Measurements from ENCODE around the gene PALD1.

Gene PALD1

DNA sequence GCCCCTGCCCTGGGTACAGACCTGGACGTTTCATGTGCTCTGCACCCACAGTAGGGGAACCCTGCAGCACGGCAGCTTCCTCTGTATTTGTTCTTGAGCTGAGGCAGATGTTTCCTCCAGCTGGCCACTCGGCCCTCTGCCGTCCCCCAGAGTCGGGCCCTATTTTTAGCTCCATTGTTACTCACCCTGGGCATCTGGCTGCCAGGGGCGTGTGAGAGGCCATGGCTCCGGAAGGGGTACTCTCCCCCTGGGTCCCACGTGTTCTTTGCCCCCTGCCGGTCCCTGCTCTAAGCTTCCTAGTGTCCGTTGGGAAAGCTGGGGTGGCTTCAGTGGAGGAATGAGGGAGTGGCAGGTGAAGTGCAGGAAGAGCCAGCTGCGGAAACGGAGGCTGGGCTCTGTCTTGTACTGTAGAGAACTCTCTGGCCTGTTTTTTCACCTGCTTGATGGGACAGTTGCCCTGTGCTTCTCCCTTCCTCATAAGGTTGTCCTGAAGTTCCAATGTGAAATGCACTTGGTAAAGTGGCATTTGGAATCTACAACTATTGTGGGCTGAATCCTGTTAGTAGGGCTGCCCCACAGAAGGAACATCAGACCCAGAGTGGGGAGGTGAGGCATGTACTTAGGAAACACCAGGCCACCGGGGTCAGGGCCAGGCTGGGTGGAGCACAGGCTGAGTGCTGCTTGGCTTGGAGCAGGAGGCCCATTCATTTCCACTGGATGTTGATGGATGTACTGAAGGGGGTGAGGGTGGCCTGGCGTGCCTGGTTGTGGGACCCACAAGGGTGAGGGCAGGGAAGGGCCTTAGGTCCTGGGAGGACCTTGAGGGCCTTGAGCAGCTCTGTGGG, 30.6 kb downstream of the PALD1 start:
- no peak overlapping the region for H2AFZ ChIP-seq (ENCODE audit: low read length, unreplicated experiment)
- H3K27me3 ChIP-seq (ENCODE audit: insufficient read depth, low read length), result no peaks in the 10 kb centered on the region
- no peak overlapping the region for H3K4me3 ChIP-seq (ENCODE audit: low read depth, low read length)
- H3K27ac ChIP-seq (ENCODE audit: low read depth, low read length), result no peak overlapping the region
- no peaks in the 10 kb centered on the region for H3K36me3 ChIP-seq (ENCODE audit: insufficient read depth, low read length)
- no peaks in the 10 kb centered on the region for H3K4me1 ChIP-seq (ENCODE audit: control insufficient read depth, insufficient read depth, low read length, unreplicated experiment)
- H3K79me2 ChIP-seq (ENCODE audit: control insufficient read depth, insufficient read depth, low read length, unreplicated experiment), result no peaks in the 10 kb centered on the region

DNA sequence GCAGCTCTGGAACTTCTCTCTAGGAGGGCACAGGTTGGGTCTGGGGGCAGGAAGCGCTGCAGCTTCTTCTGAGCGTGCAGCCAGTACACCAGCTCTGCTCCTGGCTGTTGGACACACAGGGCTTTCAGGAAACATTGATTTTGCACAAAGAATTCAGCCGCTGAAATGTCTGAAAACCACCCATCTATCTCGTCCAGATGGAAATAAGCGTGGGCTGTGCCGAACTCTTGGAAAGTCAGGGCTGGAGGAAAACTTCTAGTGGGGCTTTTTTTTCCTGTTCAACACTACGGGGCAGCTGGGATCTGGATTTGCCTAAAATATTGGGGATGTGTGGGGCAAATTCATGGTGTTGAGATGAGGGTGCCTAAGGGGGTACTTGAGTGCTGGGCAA, 31.2 kb downstream of the PALD1 start:
- H3K4me1 ChIP-seq (ENCODE audit: control insufficient read depth, insufficient read depth, low read length, unreplicated experiment), result no peaks in the 10 kb centered on the region
- H2AFZ ChIP-seq (ENCODE audit: low read length, unreplicated experiment), result no peak overlapping the region
- no peak overlapping the region for H3K4me3 ChIP-seq (ENCODE audit: low read depth, low read length)
- no peaks in the 10 kb centered on the region for H3K27me3 ChIP-seq (ENCODE audit: insufficient read depth, low read length)
- H3K36me3 ChIP-seq (ENCODE audit: insufficient read depth, low read length), result no peaks in the 10 kb centered on the region
- H3K27ac ChIP-seq (ENCODE audit: low read depth, low read length), result no peak overlapping the region
- H3K79me2 ChIP-seq (ENCODE audit: control insufficient read depth, insufficient read depth, low read length, unreplicated experiment), result no peaks in the 10 kb centered on the region

DNA sequence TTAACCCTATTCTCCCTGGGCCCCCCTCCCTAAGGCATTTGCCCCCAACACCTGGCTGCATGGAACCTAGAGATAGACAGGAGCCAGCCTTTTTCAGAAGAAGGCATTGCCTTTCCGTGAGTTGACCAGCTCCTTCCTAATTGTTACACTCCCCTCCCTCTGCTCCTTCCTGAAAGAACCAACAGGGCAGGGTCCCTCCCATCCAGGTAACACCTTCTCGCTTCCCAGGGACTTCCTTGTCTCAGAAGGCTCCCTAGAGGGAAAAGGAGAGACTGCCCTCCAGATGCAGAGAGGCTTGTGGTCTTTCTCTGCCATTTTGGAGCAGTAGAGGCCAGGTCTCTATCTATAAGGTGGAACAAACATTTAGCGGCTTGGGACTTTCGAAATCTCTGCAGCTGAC, 31.9 kb downstream of the PALD1 start:
- no peaks in the 10 kb centered on the region for H3K79me2 ChIP-seq (ENCODE audit: control insufficient read depth, insufficient read depth, low read length, unreplicated experiment)

DNA sequence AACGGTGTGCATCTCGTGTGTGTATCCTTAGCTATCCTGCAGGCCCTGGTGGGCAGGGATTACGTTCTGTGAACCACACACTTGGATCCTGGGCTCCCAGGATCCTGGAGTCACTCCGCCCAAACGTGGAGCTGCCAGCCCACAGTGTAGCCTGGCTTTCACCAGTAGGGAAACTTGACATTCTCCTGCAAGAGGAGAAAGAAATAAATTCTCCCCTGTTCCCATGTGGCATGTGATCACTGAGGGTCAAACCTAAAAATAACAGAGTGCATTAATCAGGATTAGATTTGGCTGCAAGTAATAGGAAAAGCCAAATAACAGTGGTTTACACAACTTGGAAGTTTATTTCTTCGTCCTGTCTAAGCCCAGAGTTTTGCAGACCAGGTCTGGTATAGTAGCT, 32.3 kb downstream of the PALD1 start:
- no peak overlapping the region for H2AFZ ChIP-seq (ENCODE audit: low read length, unreplicated experiment)
- H3K79me2 ChIP-seq (ENCODE audit: control insufficient read depth, insufficient read depth, low read length, unreplicated experiment), result no peaks in the 10 kb centered on the region
- no peaks in the 10 kb centered on the region for H3K36me3 ChIP-seq (ENCODE audit: insufficient read depth, low read length)
- no peaks in the 10 kb centered on the region for H3K27me3 ChIP-seq (ENCODE audit: insufficient read depth, low read length)
- H3K4me3 ChIP-seq (ENCODE audit: low read depth, low read length), result no peak overlapping the region
- H3K4me1 ChIP-seq (ENCODE audit: control insufficient read depth, insufficient read depth, low read length, unreplicated experiment), result no peaks in the 10 kb centered on the region
- no peak overlapping the region for H3K27ac ChIP-seq (ENCODE audit: low read depth, low read length)

More for the DNA sequence above, 31.9 kb downstream of the PALD1 start:
- no peaks in the 10 kb centered on the region for H3K27me3 ChIP-seq (ENCODE audit: insufficient read depth, low read length)
- no peaks in the 10 kb centered on the region for H3K4me1 ChIP-seq (ENCODE audit: control insufficient read depth, insufficient read depth, low read length, unreplicated experiment)
- H2AFZ ChIP-seq (ENCODE audit: low read length, unreplicated experiment), result no peak overlapping the region
- H3K36me3 ChIP-seq (ENCODE audit: insufficient read depth, low read length), result no peaks in the 10 kb centered on the region
- H3K4me3 ChIP-seq (ENCODE audit: low read depth, low read length), result no peak overlapping the region
- H3K27ac ChIP-seq (ENCODE audit: low read depth, low read length), result no peak overlapping the region

DNA sequence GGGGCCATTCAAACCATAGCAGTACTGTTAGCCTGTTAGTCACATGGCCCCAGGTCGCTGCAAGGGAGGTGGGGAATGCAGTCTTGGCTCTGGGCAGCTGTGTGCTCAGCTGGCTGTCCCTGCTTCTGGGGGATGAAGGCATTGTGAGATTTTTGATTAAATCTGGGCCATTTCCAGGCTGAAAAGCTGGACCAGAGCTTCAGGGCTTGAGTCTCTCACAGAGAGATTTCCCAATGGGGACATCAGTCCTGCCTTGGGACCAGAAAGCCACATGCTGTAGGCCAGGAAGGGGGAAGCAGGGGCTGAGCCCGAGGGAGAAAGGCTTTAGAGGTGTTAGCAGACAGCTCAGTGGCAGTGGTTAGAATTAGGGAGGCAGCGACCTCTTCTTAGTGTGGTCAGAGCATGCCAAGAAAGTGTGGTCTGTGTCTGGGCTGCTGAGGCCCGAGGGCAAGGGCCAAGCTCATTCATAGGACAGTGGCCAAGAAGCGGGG, 33.6 kb downstream of the PALD1 start:
- Histone ChIP-seq H3K4me3 (ENCODE audit: low read depth, low read length) (no peak overlapping the region), H2AFZ (ENCODE audit: low read length, unreplicated experiment) (no peak overlapping the region), H3K36me3 (ENCODE audit: insufficient read depth, low read length) (no peaks in the 10 kb centered on the region), H3K79me2 (ENCODE audit: control insufficient read depth, insufficient read depth, low read length, unreplicated experiment) (no peaks in the 10 kb centered on the region), H3K27me3 (ENCODE audit: insufficient read depth, low read length) (no peaks in the 10 kb centered on the region), H3K4me1 (ENCODE audit: control insufficient read depth, insufficient read depth, low read length, unreplicated experiment) (no peaks in the 10 kb centered on the region), H3K27ac (ENCODE audit: low read depth, low read length) (no peak overlapping the region)

DNA sequence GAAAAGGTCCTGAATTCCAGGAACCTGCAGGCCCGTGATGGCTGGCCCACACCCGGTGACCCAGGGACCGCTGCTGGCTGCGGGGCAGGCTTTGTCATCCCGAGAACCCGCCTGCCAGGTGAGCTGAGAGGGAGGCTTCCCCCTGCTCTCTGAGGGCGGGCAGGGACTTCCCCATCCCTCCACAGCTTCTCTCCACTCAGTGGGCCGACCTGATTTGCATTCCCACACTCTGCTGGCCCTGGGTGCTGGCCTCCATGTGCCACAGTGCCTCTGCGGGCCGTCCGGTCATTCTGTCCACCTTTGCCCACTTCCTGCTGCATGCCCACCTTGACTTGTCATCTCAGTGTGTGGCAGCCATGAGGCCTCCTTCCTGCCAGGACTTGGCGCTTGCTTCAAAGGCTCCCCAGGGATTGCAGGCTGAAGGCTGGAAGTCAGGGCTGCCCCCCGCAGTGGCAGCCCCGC, 35.3 kb downstream of the PALD1 start:
- Histone ChIP-seq H3K79me2 (ENCODE audit: control insufficient read depth, insufficient read depth, low read length, unreplicated experiment) (no peaks in the 10 kb centered on the region), H3K27ac (ENCODE audit: low read depth, low read length) (no peak overlapping the region), H3K4me3 (ENCODE audit: low read depth, low read length) (no peak overlapping the region), H3K36me3 (ENCODE audit: insufficient read depth, low read length) (no peaks in the 10 kb centered on the region), H3K4me1 (ENCODE audit: control insufficient read depth, insufficient read depth, low read length, unreplicated experiment) (peaks cover 2% of the 10 kb centered on the region), H2AFZ (ENCODE audit: low read length, unreplicated experiment) (no peak overlapping the region), H3K27me3 (ENCODE audit: insufficient read depth, low read length) (no peaks in the 10 kb centered on the region)

DNA sequence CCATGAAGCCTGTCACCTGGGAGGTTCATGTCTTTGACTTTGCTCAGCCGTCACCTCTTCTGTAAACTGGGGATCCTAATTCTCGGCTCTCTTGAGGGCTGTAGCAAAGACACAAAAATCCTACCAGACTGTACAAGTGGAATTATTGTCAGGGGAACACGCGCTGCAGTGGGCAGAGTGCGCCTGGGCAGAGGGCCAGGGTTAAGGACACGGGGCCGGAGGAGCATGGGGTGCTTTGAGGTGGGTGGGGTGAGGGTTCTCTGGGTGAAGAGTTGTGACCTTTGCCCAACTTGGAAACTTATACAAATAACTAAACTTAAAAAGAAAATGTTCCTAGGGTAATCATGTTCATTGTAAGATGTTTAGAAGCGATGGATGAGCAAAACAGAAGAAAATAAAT, 36.0 kb downstream of the PALD1 start:
- Histone ChIP-seq H2AFZ (ENCODE audit: low read length, unreplicated experiment) (no peak overlapping the region), H3K36me3 (ENCODE audit: insufficient read depth, low read length) (no peaks in the 10 kb centered on the region), H3K27me3 (ENCODE audit: insufficient read depth, low read length) (no peaks in the 10 kb centered on the region), H3K27ac (ENCODE audit: low read depth, low read length) (no peak overlapping the region), H3K4me3 (ENCODE audit: low read depth, low read length) (no peak overlapping the region), H3K4me1 (ENCODE audit: control insufficient read depth, insufficient read depth, low read length, unreplicated experiment) (peaks cover 4% of the 10 kb centered on the region), H3K79me2 (ENCODE audit: control insufficient read depth, insufficient read depth, low read length, unreplicated experiment) (no peaks in the 10 kb centered on the region)

DNA sequence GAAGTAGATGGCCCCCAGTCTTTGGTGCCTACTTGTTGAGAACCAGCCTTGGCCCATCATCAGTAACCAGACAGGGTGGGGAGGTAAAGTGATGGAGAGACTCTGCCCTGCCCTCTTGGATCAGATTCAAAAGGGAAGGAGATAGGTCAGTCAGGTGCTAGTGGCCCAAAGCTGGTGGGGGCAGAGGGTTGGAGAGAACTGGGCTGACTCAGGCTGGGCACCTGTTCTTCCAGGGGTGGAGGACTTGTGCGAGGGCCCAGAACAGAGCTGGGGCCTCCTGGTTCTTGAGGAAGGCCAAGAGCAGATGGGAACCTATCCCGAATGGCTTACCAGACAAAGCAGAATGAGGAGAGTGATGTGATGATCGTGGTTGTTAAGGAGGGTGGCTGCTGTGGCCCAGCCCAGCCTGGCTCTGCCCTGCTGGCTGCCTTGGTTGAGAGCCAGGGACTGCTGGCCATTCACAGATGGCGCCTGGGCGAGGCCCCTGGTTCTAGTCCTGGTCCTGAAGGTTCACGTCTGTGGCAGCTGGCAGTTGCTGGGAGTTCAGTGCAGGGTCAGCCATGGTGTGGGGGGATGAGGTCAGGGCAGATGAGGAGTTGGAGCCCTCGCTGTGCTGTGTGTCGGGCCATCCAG, 36.6 kb downstream of the PALD1 start:
- Histone ChIP-seq H3K27me3 (ENCODE audit: insufficient read depth, low read length) (no peaks in the 10 kb centered on the region), H3K4me1 (ENCODE audit: control insufficient read depth, insufficient read depth, low read length, unreplicated experiment) (peaks cover 4% of the 10 kb centered on the region), H3K79me2 (ENCODE audit: control insufficient read depth, insufficient read depth, low read length, unreplicated experiment) (no peaks in the 10 kb centered on the region), H3K27ac (ENCODE audit: low read depth, low read length) (no peak overlapping the region), H3K4me3 (ENCODE audit: low read depth, low read length) (no peak overlapping the region), H2AFZ (ENCODE audit: low read length, unreplicated experiment) (no peak overlapping the region), H3K36me3 (ENCODE audit: insufficient read depth, low read length) (no peaks in the 10 kb centered on the region)

DNA sequence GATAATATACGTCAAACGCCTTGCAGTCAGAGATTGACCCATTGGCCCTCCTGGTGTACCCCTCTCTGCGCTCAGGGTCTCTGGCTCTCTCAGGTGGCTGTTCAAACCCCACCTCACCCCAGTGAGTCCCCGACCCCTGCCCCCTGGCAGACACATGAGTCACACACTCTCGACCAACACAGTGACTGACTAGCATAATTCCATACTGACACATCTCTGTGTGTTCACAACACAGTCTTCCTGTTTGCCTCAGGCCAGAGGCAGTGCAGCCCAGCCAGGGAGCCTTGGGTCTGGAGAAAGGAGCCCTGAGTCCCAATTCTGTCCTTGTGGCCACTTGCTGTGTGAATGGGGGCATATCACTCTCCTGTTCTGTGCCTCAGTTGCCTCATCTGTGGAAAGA, 40.1 kb downstream of the PALD1 start:
- peaks cover 4% of the 10 kb centered on the region for H3K4me1 ChIP-seq (ENCODE audit: control insufficient read depth, insufficient read depth, low read length, unreplicated experiment)
- no peak overlapping the region for H3K4me3 ChIP-seq (ENCODE audit: low read depth, low read length)
- H3K27ac ChIP-seq (ENCODE audit: low read depth, low read length), result no peak overlapping the region
- no peaks in the 10 kb centered on the region for H3K27me3 ChIP-seq (ENCODE audit: insufficient read depth, low read length)
- H3K79me2 ChIP-seq (ENCODE audit: control insufficient read depth, insufficient read depth, low read length, unreplicated experiment), result no peaks in the 10 kb centered on the region
- no peak overlapping the region for H2AFZ ChIP-seq (ENCODE audit: low read length, unreplicated experiment)
- no peaks in the 10 kb centered on the region for H3K36me3 ChIP-seq (ENCODE audit: insufficient read depth, low read length)

DNA sequence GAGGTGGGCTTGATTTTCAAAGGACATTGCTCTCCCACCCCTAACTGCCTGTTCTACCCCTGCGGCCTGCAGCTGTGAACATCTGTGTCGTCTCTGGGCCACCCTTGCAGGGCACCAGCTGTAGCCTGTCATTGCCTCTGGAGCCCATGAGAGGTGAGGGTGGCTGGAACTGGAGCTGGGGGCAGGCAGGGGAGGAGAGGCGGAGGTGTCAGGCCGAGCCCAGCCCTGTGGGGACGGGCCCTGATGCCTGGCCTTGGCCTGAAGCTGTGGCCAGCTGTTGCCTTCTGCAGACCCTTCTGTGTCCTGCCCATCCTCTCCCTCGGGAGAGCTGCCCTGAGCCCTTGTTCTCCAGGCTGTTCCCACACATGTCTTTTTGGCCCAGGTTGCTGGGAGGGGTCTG, 44.5 kb downstream of the PALD1 start:
- no peak overlapping the region for H3K4me3 ChIP-seq (ENCODE audit: low read depth, low read length)
- H3K4me1 ChIP-seq (ENCODE audit: control insufficient read depth, insufficient read depth, low read length, unreplicated experiment), result peaks cover 4% of the 10 kb centered on the region
- no peak overlapping the region for H3K27ac ChIP-seq (ENCODE audit: low read depth, low read length)

DNA sequence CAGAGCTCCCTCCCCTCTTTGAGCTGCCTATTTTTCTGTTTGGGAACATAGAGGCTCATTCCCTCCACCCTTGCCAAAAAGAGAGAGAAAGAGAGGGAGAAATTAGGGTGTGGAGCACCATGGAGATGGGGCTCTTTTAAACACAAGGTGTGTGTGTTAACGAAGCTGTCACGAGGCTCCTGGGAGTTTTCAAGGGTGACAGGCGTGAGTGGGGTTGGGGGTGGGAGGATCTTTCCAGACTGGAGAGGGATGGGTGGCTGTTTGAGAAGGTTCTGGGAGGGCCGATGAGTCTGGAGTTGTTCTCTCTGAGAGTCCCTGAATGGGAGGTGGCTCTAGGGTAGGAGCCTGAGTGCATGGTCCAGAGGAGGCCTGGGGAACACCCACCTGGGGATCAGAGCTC, 45.0 kb downstream of the PALD1 start:
- Histone ChIP-seq H3K79me2 (ENCODE audit: control insufficient read depth, insufficient read depth, low read length, unreplicated experiment) (no peaks in the 10 kb centered on the region), H3K27ac (ENCODE audit: low read depth, low read length) (no peak overlapping the region), H3K36me3 (ENCODE audit: insufficient read depth, low read length) (no peaks in the 10 kb centered on the region), H3K4me3 (ENCODE audit: low read depth, low read length) (no peak overlapping the region), H3K4me1 (ENCODE audit: control insufficient read depth, insufficient read depth, low read length, unreplicated experiment) (peaks cover 4% of the 10 kb centered on the region), H2AFZ (ENCODE audit: low read length, unreplicated experiment) (no peak overlapping the region), H3K27me3 (ENCODE audit: insufficient read depth, low read length) (no peaks in the 10 kb centered on the region)

More for the DNA sequence above, 44.5 kb downstream of the PALD1 start:
- no peak overlapping the region for H2AFZ ChIP-seq (ENCODE audit: low read length, unreplicated experiment)
- H3K79me2 ChIP-seq (ENCODE audit: control insufficient read depth, insufficient read depth, low read length, unreplicated experiment), result no peaks in the 10 kb centered on the region
- H3K36me3 ChIP-seq (ENCODE audit: insufficient read depth, low read length), result no peaks in the 10 kb centered on the region
- no peaks in the 10 kb centered on the region for H3K27me3 ChIP-seq (ENCODE audit: insufficient read depth, low read length)

Measured in ACC112 (cell line).